OCI-LY7 (cell line): Measurements from ENCODE around the gene ABCD3. TPM values are rescaled to one million over a fixed set of nuclear protein-coding genes. Genes with fewer than 3 reads are reported as not detected.

Experiments
- BruUV-seq: library from RNA; stranded (reverse); fragments of 400-500 nt; replicated peaks from 2 replicates; lab custom pipeline; 2021; lab: Mats Ljungman, UMichigan
- CTCF ChIA-PET: fragments of 300-600 bp; sonication (Branson Sonifier 250); formaldehyde crosslinking; loops from one replicate; lab custom pipeline; 2022; ENCODE audit warnings: antibody characterized with exemption; ENCODE audit not compliant: unreplicated experiment; lab: Charles Lee
- POLR2A ChIA-PET: fragments of 300-600 bp; sonication (Branson Sonifier 250); formaldehyde crosslinking; loops from one replicate; lab custom pipeline; 2022; ENCODE audit warnings: antibody characterized with exemption; lab: Charles Lee
- DNase-seq: peaks from one replicate; pipeline ENCODE4 v3.0.0-alpha.2; 2015; ENCODE audit warnings: low spot score
- H2AFZ ChIP-seq: fragments of 200-600 bp; sonication (generic), shearing (Covaris generic); 2 replicates; pipeline ENCODE4 v1.6.1; 2014; ENCODE audit warnings: mild to moderate bottlenecking, antibody characterized with exemption, low read length, moderate library complexity
- H3K27ac ChIP-seq: fragments of 200-600 bp; sonication (generic); 2 replicates; pipeline ENCODE4 v1.5.1; 2014; ENCODE audit warnings: mixed run types, low read depth, mild to moderate bottlenecking, moderate library complexity, low read length, inconsistent platforms; ENCODE audit not compliant: poor library complexity, severe bottlenecking
- H3K36me3 ChIP-seq: fragments of 200-600 bp; sonication (generic); 2 replicates; pipeline ENCODE4 v1.6.1; 2014; ENCODE audit warnings: mild to moderate bottlenecking, antibody characterized with exemption, low read length, moderate library complexity, mixed read lengths; ENCODE audit not compliant: insufficient read depth
- H3K4me1 ChIP-seq: fragments of 200-600 bp; sonication (generic); 2 replicates; pipeline ENCODE4 v1.5.1; 2014; ENCODE audit warnings: mild to moderate bottlenecking, low read length; ENCODE audit not compliant: insufficient read depth, poor library complexity, severe bottlenecking
- H3K4me2 ChIP-seq: fragments of 200-600 bp; sonication (generic); 2 replicates; pipeline ENCODE4 v1.6.1; 2014; ENCODE audit warnings: mild to moderate bottlenecking, low read length
- H3K4me3 ChIP-seq: fragments of 200-600 bp; sonication (generic); 2 replicates; pipeline ENCODE4 v1.5.1; 2014; ENCODE audit warnings: mild to moderate bottlenecking, low read depth, low read length; ENCODE audit not compliant: poor library complexity, severe bottlenecking
- H3K79me2 ChIP-seq: fragments of 200-600 bp; sonication (generic); 2 replicates; pipeline ENCODE4 v1.6.1; 2016; ENCODE audit warnings: low read depth, mild to moderate bottlenecking, low read length, moderate library complexity, mixed read lengths; ENCODE audit not compliant: insufficient read depth
- H3K9me2 ChIP-seq: fragments of 200-600 bp; sonication (generic); 2 replicates; pipeline ENCODE4 v1.6.1; 2016; ENCODE audit warnings: mild to moderate bottlenecking, low read length, mixed read lengths; ENCODE audit not compliant: insufficient read depth
- H3K9me3 ChIP-seq: fragments of 200-600 bp; sonication (generic); 2 replicates; pipeline ENCODE4 v1.6.1; 2014; ENCODE audit warnings: mild to moderate bottlenecking, mixed run types, low read length, mixed read lengths
- H4K20me1 ChIP-seq: fragments of 200-600 bp; sonication (generic); 2 replicates; pipeline ENCODE4 v1.6.1; 2014; ENCODE audit warnings: mild to moderate bottlenecking, antibody characterized with exemption, low read length, moderate library complexity, mixed read lengths; ENCODE audit not compliant: insufficient read depth
- CTCF ChIP-seq: fragments of 200-600 bp; sonication (generic); conservative IDR thresholded peaks from 2 replicates; pipeline ENCODE4 v1.5.1; 2014; ENCODE audit warnings: mild to moderate bottlenecking, antibody characterized with exemption, low read length, moderate library complexity, mixed read lengths
- EZH2phosphoT487 ChIP-seq: fragments of 200-600 bp; sonication (generic); IDR thresholded peaks from 2 replicates; pipeline ENCODE4 v1.6.1; 2018; ENCODE audit warnings: low read depth, borderline replicate concordance, mild to moderate bottlenecking, mixed run types, antibody characterized with exemption, low read length, moderate library complexity, mixed read lengths
- intact Hi-C: fragments of 100-400 bp; cut with micrococcal nuclease; formaldehyde crosslinking; loops from one replicate; pipeline ENCODE4 v1.10.0; 2022; ENCODE audit not compliant: unreplicated experiment
- total RNA-seq, 2 experiments: library from RNA; depleted of rRNA in 1 of 2; stranded (reverse); fragments of >200 nt in 1 of 2; shearing (Covaris generic) in 1 of 2; gene quantifications; 2 replicates each; pipeline ENCODE4 v1.2.3, GENCODE V29; 2014 to 2022

The ABCD3 gene
- total RNA-seq, 2 experiments from 2014 or later = 18.3 to 33.8 TPM

- Histone ChIP-seq H4K20me1 (no peaks in the 10 kb centered on the region), H3K4me2 (no peak overlapping the region), H3K4me1 (no peaks in the 10 kb centered on the region), H3K27ac (no peak overlapping the region), H3K9me3 (no peaks in the 10 kb centered on the region), H3K4me3 (no peak overlapping the region), H3K79me2 (no peaks in the 10 kb centered on the region), H3K9me2 (no peaks in the 10 kb centered on the region), H2AFZ (no peak overlapping the region), H3K36me3 (no peaks in the 10 kb centered on the region)
- intact Hi-C loops = no loop called here
- CTCF ChIA-PET = no interaction called here
- POLR2A ChIA-PET = interaction anchor here (1.4 kb wide), 1 partner anchor 54 kb away, joined by 3 read pairs; no protein-coding TSS in a partner anchor
- DNase-seq = no peak
- BruUV-seq = no TSS peak
- TF ChIP-seq EZH2phosphoT487 (no peak), CTCF (no peak)
Measured at GRCh38 chr1:94519351-94519750, 101.2 kb downstream of the ABCD3 start.

- BruUV-seq = no TSS peak
Measured at GRCh38 chr1:94522304-94522703, 104.1 kb downstream of the ABCD3 start.

More at GRCh38 chr1:94522304-94522703, 104.1 kb downstream of the ABCD3 start:
- Histone ChIP-seq H3K4me3 (no peak overlapping the region), H3K9me2 (no peaks in the 10 kb centered on the region), H3K4me2 (no peak overlapping the region), H4K20me1 (no peaks in the 10 kb centered on the region), H3K79me2 (no peaks in the 10 kb centered on the region), H2AFZ (no peak overlapping the region), H3K36me3 (no peaks in the 10 kb centered on the region), H3K27ac (no peak overlapping the region), H3K4me1 (no peaks in the 10 kb centered on the region), H3K9me3 (no peaks in the 10 kb centered on the region)
- TF ChIP-seq CTCF = peak; percentile 56
- TF ChIP-seq EZH2phosphoT487 = no peak
- POLR2A ChIA-PET = no interaction called here
- DNase-seq = peak; percentile 13
- CTCF ChIA-PET = interaction anchor here (0.6 kb wide), 2 partner anchors 211 to 331 kb away, joined by 3 read pairs; no protein-coding TSS in a partner anchor
- intact Hi-C loops = no loop called here
